Measurements from ENCODE around the gene MBD5. TPM values are rescaled to one million over a fixed set of nuclear protein-coding genes. Genes with fewer than 3 reads are reported as not detected.

MBD5 gene
- total RNA-seq, 1 experiment from 2014 or later = 33.9 TPM

DNA sequence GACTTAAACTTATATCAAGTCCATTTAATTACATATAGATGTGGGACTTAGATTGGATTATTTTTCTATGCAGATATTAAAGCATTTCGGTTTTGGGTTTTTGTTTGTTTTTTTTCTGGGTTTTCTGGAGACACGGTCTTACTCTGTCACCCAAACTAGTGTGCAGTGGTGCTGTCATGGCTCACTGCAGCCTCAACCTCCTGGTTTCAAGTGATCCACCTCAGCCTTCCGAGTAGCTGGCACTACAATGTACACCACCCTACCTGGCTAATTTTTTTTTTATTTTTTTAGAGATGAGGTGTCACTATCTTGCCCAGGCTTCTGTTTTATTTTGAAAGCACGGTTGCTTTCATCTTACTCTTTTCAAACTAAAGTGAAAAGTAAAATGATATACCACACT is 281.6 kb downstream of the MBD5 start:
- no peaks in the 10 kb centered on the region for H3K9me3 Mint-ChIP-seq (ENCODE audit: unreplicated experiment)
- no peak overlapping the region for H3K27ac Mint-ChIP-seq (ENCODE audit: low read depth, unreplicated experiment)
- H3K4me3 Mint-ChIP-seq (ENCODE audit: unreplicated experiment) = no peak overlapping the region
- BruUV-seq (replicated peaks) = no TSS peak
- H3K36me3 Mint-ChIP-seq (ENCODE audit: insufficient read depth, unreplicated experiment) = no peaks in the 10 kb centered on the region
- DNase-seq (ENCODE audit: unreplicated experiment) = no peak
- H3K4me1 Mint-ChIP-seq (ENCODE audit: insufficient read depth, unreplicated experiment) = no peaks in the 10 kb centered on the region
- POLR2A ChIA-PET = no interaction called here
- no peaks in the 10 kb centered on the region for H3K27me3 Mint-ChIP-seq (ENCODE audit: insufficient read depth, unreplicated experiment)
- intact Hi-C loops (cut with micrococcal nuclease) = loop anchor here (10.0 kb wide), 1 partner anchor 202 kb away; no protein-coding TSS in a partner anchor
- CTCF ChIA-PET = no interaction called here
- TF ChIP-seq CTCF (IDR thresholded peaks at IDR 0.05; ENCODE audit: unreplicated experiment) = no peak

GRCh38 chr2:148303161-148303560 is 282.3 kb downstream of the MBD5 start:
- intact Hi-C loops (cut with micrococcal nuclease) = loop anchor here (10.0 kb wide), 1 partner anchor 202 kb away; no protein-coding TSS in a partner anchor
- DNase-seq (ENCODE audit: unreplicated experiment) = no peak
- no TSS peak for BruUV-seq (replicated peaks)
- no peaks in the 10 kb centered on the region for H3K9me3 Mint-ChIP-seq (ENCODE audit: unreplicated experiment)
- ChIA-PET POLR2A (no interaction called here), CTCF (interaction anchor here (0.6 kb wide), 1 partner anchor 1658 kb away, joined by 3 read pairs; no protein-coding TSS in a partner anchor)
- no peak overlapping the region for H3K27ac Mint-ChIP-seq (ENCODE audit: low read depth, unreplicated experiment)
- H3K4me1 Mint-ChIP-seq (ENCODE audit: insufficient read depth, unreplicated experiment) = no peaks in the 10 kb centered on the region
- H3K36me3 Mint-ChIP-seq (ENCODE audit: insufficient read depth, unreplicated experiment) = no peaks in the 10 kb centered on the region
- no peak overlapping the region for H3K4me3 Mint-ChIP-seq (ENCODE audit: unreplicated experiment)
- no peaks in the 10 kb centered on the region for H3K27me3 Mint-ChIP-seq (ENCODE audit: insufficient read depth, unreplicated experiment)
- TF ChIP-seq CTCF (IDR thresholded peaks at IDR 0.05; ENCODE audit: unreplicated experiment) = no peak

DNA sequence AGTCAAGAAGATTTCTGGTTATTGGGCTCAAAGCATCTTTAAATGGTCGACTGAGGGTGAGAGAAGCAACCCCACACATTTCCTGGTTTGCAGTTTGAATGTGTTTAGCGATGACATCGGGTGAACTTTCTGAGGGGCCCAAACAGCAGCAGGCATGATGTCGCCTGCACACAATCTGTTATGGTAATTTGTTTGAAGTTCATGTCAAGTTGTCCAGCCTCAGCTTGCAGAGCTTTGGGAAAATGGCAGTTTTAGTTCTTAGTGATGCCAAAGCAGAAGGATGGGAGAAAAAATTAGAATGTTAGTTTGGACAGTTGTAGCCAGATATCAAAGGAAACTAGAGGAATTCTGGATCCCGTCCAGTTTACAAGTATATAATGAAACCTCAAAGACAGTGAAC is 284.6 kb downstream of the MBD5 start:
- H3K27ac Mint-ChIP-seq (ENCODE audit: low read depth, unreplicated experiment) = no peak overlapping the region
- H3K4me1 Mint-ChIP-seq (ENCODE audit: insufficient read depth, unreplicated experiment) = no peaks in the 10 kb centered on the region
- POLR2A ChIA-PET = no interaction called here
- no peaks in the 10 kb centered on the region for H3K27me3 Mint-ChIP-seq (ENCODE audit: insufficient read depth, unreplicated experiment)
- no TSS peak for BruUV-seq (replicated peaks)
- DNase-seq (ENCODE audit: unreplicated experiment) = no peak
- CTCF ChIA-PET = no interaction called here
- H3K36me3 Mint-ChIP-seq (ENCODE audit: insufficient read depth, unreplicated experiment) = no peaks in the 10 kb centered on the region
- H3K4me3 Mint-ChIP-seq (ENCODE audit: unreplicated experiment) = no peak overlapping the region
- no peak for TF ChIP-seq CTCF (IDR thresholded peaks at IDR 0.05; ENCODE audit: unreplicated experiment)
- no peaks in the 10 kb centered on the region for H3K9me3 Mint-ChIP-seq (ENCODE audit: unreplicated experiment)
- intact Hi-C loops (cut with micrococcal nuclease) = loop anchor here (10.0 kb wide), 1 partner anchor 199 kb away; no protein-coding TSS in a partner anchor

DNA sequence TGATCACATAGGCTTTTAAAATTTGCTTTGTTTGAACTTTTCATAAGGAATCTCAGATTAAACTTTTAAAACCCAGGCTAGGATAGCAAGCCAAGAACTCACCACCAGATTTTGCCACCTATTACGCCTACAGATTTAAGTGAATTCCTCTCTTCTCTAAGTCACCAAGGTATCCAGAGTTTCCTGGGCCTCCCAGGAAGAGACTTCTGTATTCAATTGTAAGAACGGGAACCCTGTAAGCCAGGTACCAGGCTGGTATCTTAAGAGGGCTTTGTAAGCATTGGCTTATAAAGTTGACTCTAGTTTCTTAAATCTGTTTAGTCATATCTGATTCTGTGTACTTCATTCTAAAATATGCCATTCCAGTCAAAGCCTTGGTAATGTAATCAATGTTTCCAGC is 285.1 kb downstream of the MBD5 start:
- POLR2A ChIA-PET = no interaction called here
- DNase-seq (ENCODE audit: unreplicated experiment) = no peak
- BruUV-seq (replicated peaks) = no TSS peak
- Mint-ChIP-seq H3K9me3 (ENCODE audit: unreplicated experiment) (no peaks in the 10 kb centered on the region), H3K27me3 (ENCODE audit: insufficient read depth, unreplicated experiment) (no peaks in the 10 kb centered on the region), H3K27ac (ENCODE audit: low read depth, unreplicated experiment) (no peak overlapping the region), H3K36me3 (ENCODE audit: insufficient read depth, unreplicated experiment) (no peaks in the 10 kb centered on the region), H3K4me1 (ENCODE audit: insufficient read depth, unreplicated experiment) (no peaks in the 10 kb centered on the region), H3K4me3 (ENCODE audit: unreplicated experiment) (no peak overlapping the region)
- CTCF ChIA-PET = no interaction called here
- intact Hi-C loops (cut with micrococcal nuclease) = loop anchor here (10.0 kb wide), 1 partner anchor 199 kb away; no protein-coding TSS in a partner anchor
- TF ChIP-seq CTCF (IDR thresholded peaks at IDR 0.05; ENCODE audit: unreplicated experiment) = no peak

Measured in MCF 10A (cell line).